Mesenchymal stem cell (in vitro differentiated cells and primary cell): ENCODE results near the gene GGN.
"Not testable (repeated sequence)": the region's sequence is repeated elsewhere in the genome, so short reads cannot be mapped to it uniquely, and the experiment has no call there.

Source experiments
- DNase-seq: peaks from one replicate; pipeline ENCODE4 v3.0.0-alpha.2; 2013
- H2AFZ ChIP-seq: one replicate; pipeline ENCODE4 v1.6.1; 2013; ENCODE audit warnings: low read depth, mild to moderate bottlenecking, control low read depth, inconsistent platforms, low read length, moderate library complexity
- H2AK5ac ChIP-seq: 2 replicates; pipeline ENCODE4 v1.6.1; 2013; ENCODE audit warnings: low read length, moderate library complexity, mild to moderate bottlenecking, inconsistent platforms; ENCODE audit not compliant: severe bottlenecking
- H2BK120ac ChIP-seq: one replicate; pipeline ENCODE4 v1.6.1; 2013; ENCODE audit warnings: low read depth, mild to moderate bottlenecking, inconsistent platforms, low read length, moderate library complexity
- H2BK12ac ChIP-seq, 2 experiments: one replicate each; pipeline ENCODE4 v1.6.1; 2013; ENCODE audit warnings: inconsistent platforms in 2 of 2, low read length in 2 of 2, mild to moderate bottlenecking in 2 of 2, moderate library complexity in 2 of 2, control low read depth in 1 of 2
- H2BK15ac ChIP-seq: one replicate; pipeline ENCODE4 v1.6.1; 2013; ENCODE audit warnings: mild to moderate bottlenecking, low read depth, inconsistent platforms; ENCODE audit not compliant: poor library complexity, severe bottlenecking
- H2BK5ac ChIP-seq: 2 replicates; pipeline ENCODE4 v1.6.1; 2013; ENCODE audit warnings: low read depth, mild to moderate bottlenecking, low read length, control low read depth, inconsistent platforms; ENCODE audit not compliant: poor library complexity, severe bottlenecking
- H3K14ac ChIP-seq, 2 experiments: one replicate each; pipeline ENCODE4 v1.6.1; 2013; ENCODE audit warnings: inconsistent platforms in 2 of 2, low read length in 2 of 2, control low read depth in 1 of 2, mild to moderate bottlenecking in 1 of 2, moderate library complexity in 1 of 2
- H3K18ac ChIP-seq, 2 experiments: one replicate each; pipeline ENCODE4 v1.6.1; 2013; ENCODE audit warnings: inconsistent platforms in 2 of 2, low read length in 2 of 2, control low read depth in 1 of 2, low read depth in 1 of 2, mild to moderate bottlenecking in 1 of 2
- H3K23ac ChIP-seq, 2 experiments: one replicate each; pipeline ENCODE4 v1.6.1; 2013; ENCODE audit warnings: inconsistent platforms in 2 of 2, low read length in 2 of 2, mild to moderate bottlenecking in 2 of 2, moderate library complexity in 2 of 2, control low read depth in 1 of 2
- H3K27ac ChIP-seq: 2 replicates; pipeline ENCODE4 v1.5.1; 2013; ENCODE audit warnings: mild to moderate bottlenecking, moderate library complexity, low read length, control low read depth, inconsistent platforms; ENCODE audit not compliant: poor library complexity, severe bottlenecking
- H3K27me3 ChIP-seq, 2 experiments: 2 replicates each; pipeline versions ENCODE4 v1.6.1 to v1.7.0; 2013; ENCODE audit warnings: low read length in 2 of 2, mild to moderate bottlenecking in 2 of 2, moderate library complexity in 2 of 2, control low read depth in 1 of 2, inconsistent platforms in 1 of 2; ENCODE audit not compliant: control insufficient read depth in 1 of 2, insufficient read depth in 1 of 2
- H3K36me3 ChIP-seq, 2 experiments: 2 replicates each; pipeline versions ENCODE4 v1.6.1 to v1.7.0; 2013; ENCODE audit warnings: low read length in 2 of 2, control low read depth in 1 of 2, inconsistent platforms in 1 of 2, low read depth in 1 of 2, mild to moderate bottlenecking in 1 of 2; ENCODE audit not compliant: insufficient read depth in 2 of 2, control insufficient read depth in 1 of 2
- H3K4ac ChIP-seq, 2 experiments: one replicate each; pipeline ENCODE4 v1.6.1; 2013; ENCODE audit warnings: inconsistent platforms in 2 of 2, low read length in 2 of 2, mild to moderate bottlenecking in 2 of 2, moderate library complexity in 2 of 2, control low read depth in 1 of 2, low read depth in 1 of 2
- H3K4me1 ChIP-seq: 2 replicates; pipeline ENCODE4 v1.6.1; 2013; ENCODE audit warnings: low read depth, low read length, control low read depth; ENCODE audit not compliant: control insufficient read depth, insufficient read depth
- H3K4me2 ChIP-seq: 2 replicates; pipeline ENCODE4 v1.6.1; 2013; ENCODE audit warnings: low read length, mild to moderate bottlenecking, inconsistent platforms; ENCODE audit not compliant: poor library complexity, severe bottlenecking
- H3K4me3 ChIP-seq, 2 experiments: 2 replicates each; pipeline versions ENCODE4 v1.5.1 to v1.7.0; 2013; ENCODE audit warnings: low read length in 2 of 2, mild to moderate bottlenecking in 2 of 2, control low read depth in 1 of 2, low read depth in 1 of 2; ENCODE audit not compliant: insufficient read depth in 1 of 2
- H3K79me1 ChIP-seq: replicated peaks from 2 replicates; pipeline ENCODE4 v1.6.1; 2013; ENCODE audit warnings: mild to moderate bottlenecking, control low read depth, low read length, inconsistent platforms; ENCODE audit not compliant: poor library complexity, severe bottlenecking
- H3K9ac ChIP-seq: 2 replicates; pipeline ENCODE4 v1.7.0; 2013; ENCODE audit warnings: mild to moderate bottlenecking, low read length, moderate library complexity
- H3K9me3 ChIP-seq: 2 replicates; pipeline ENCODE4 v1.7.0; 2013; ENCODE audit warnings: mild to moderate bottlenecking, low read length; ENCODE audit not compliant: control insufficient read depth
- H4K8ac ChIP-seq: one replicate; pipeline ENCODE4 v1.6.1; 2013; ENCODE audit warnings: inconsistent platforms, mild to moderate bottlenecking, low read length, moderate library complexity
- H4K91ac ChIP-seq: one replicate; pipeline ENCODE4 v1.6.1; 2013; ENCODE audit warnings: mild to moderate bottlenecking, low read length, inconsistent platforms
- WGBS: methylation state at CpG from one replicate; pipeline ENCODE4 v1.1.7; 2013; ENCODE audit warnings: mixed read lengths; 5-methylcytosine and 5-hydroxymethylcytosine counted together

GGN gene

DNA sequence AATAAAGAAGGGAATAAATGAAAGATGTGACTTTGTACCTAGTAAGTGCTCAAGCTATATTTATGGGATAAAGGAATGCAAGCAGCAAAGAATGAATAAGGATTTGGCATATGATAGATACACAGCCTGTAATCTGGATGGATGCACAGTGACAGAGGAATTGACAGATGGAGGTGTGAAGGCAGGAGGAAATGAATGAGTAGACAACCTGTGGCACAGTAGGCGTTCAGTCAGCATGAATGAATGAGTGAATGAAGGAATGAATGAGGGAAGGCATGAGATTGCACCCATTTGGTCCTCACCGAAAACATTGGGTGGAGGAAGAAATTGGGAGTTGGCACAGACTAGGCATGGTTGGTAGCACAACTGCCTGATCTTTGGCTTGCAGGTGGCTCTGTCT lies 18.2 kb downstream of the GGN start:
- Histone ChIP-seq H3K27me3 (peaks cover 16 to 50% of the 10 kb centered on the region in 2 experiments), H3K18ac (no peak overlapping the region), H2AK5ac (no peak overlapping the region), H2BK12ac (no peak overlapping the region), H3K14ac (no peak overlapping the region), H3K36me3 (no peaks in the 10 kb centered on the region), H4K91ac (peak overlapping the region; percentile 59), H3K4me1 (no peaks in the 10 kb centered on the region), H2AFZ (no peak overlapping the region), H3K4me2 (no peak overlapping the region), H3K4ac (no peak overlapping the region), H3K23ac (no peak overlapping the region), H3K4me3 (no peak overlapping the region), H3K9me3 (no peaks in the 10 kb centered on the region), H2BK15ac (no peak overlapping the region), H3K27ac (no peak overlapping the region), H4K8ac (no peak overlapping the region), H3K9ac (no peak overlapping the region), H2BK5ac (no peak overlapping the region), H2BK120ac (no peak overlapping the region), H3K79me1 (no peaks in the 10 kb centered on the region)
- WGBS, result 95% methylated on average over 2 of the region's 2 CpGs
- no peak for DNase-seq

- Histone ChIP-seq H3K4ac (no peak overlapping the region), H2BK5ac (no peak overlapping the region), H3K79me1 (no peaks in the 10 kb centered on the region), H2BK120ac (no peak overlapping the region), H3K18ac (no peak overlapping the region), H3K14ac (no peak overlapping the region), H3K9me3 (no peaks in the 10 kb centered on the region), H2AFZ (no peak overlapping the region), H3K9ac (no peak overlapping the region), H4K8ac (no peak overlapping the region), H3K4me2 (no peak overlapping the region), H2BK12ac (no peak overlapping the region), H4K91ac (no peak overlapping the region), H3K36me3 (no peaks in the 10 kb centered on the region), H2BK15ac (no peak overlapping the region), H3K23ac (no peak overlapping the region), H3K4me1 (peaks cover 5% of the 10 kb centered on the region), H2AK5ac (no peak overlapping the region), H3K27me3 (peaks cover 16 to 50% of the 10 kb centered on the region in 2 experiments), H3K4me3 (no peak overlapping the region), H3K27ac (no peak overlapping the region)
- DNase-seq, result no peak
- WGBS, result 87% methylated on average over 12 of the region's 12 CpGs
Observed at GRCh38 chr19:38367041-38367440, 20.8 kb downstream of the GGN start.

GRCh38 chr19:38362946-38363688 lies 24.7 kb downstream of the GGN start:
- not testable (repeated sequence) for H2BK5ac ChIP-seq, H2AK5ac ChIP-seq, H2BK15ac ChIP-seq, H3K14ac ChIP-seq, DNase-seq, H2BK120ac ChIP-seq, H3K4ac ChIP-seq, H3K36me3 ChIP-seq, H3K9me3 ChIP-seq, H4K8ac ChIP-seq, H2BK12ac ChIP-seq, H3K23ac ChIP-seq, H3K79me1 ChIP-seq, H2AFZ ChIP-seq, H3K18ac ChIP-seq, H4K91ac ChIP-seq, H3K9ac ChIP-seq, H3K27ac ChIP-seq
- Histone ChIP-seq H3K27me3 (peaks cover 39 to 64% of the 10 kb centered on the region in 2 experiments), H3K4me1 (peaks cover 13% of the 10 kb centered on the region), H3K4me3 (peak overlapping the region in 1 of 2 experiments; percentile 77), H3K4me2 (peak overlapping the region; percentile 100)
- WGBS, result 86% methylated on average over 13 of the region's 16 CpGs

DNA sequence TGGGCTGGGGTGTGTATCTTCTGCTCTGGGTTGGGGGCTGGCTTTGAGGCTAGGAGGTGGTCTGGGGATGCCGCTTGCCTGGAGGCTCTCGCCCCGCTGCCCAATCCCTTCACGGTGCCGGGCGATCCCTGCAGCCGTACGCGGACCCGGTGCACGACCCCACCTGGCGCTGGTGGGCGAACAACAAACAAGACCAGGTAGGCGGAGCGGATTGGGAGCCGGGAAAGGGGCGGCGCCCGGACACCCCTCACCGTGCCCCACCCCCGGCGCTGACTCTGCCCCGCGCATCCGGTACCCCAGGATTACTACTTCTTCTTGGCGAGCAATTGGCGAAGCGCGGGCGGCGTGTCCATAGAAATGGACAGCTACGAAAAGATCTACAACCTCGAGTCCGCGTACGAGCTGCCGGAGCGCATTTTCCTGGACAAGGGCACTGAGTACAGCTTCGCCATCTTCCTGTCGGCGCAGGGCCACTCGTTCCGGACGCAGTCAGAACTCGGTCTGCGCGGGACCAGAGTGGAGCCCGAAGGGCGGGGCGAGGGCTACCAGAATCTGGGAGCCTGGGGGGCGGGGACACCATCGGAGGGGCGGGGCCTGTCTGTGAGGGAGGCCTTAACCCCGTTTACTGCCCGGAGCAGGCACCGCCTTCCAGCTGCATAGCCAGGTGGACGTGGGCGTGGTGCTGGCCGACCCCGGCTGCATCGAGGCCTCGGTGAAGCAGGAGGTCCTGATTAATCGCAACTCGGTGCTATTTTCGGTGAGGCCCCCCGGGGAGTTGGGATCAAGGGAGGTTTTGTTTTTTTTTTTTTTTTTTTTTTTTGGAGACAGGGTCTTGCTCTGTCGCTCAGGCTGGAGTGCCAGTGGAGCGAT lies 25.5 kb downstream of the GGN start:
- WGBS, result 2% methylated on average over 68 of the region's 68 CpGs
- DNase-seq, result peak; percentile 71
- H3K4ac ChIP-seq, result no peak overlapping the region
- no peak overlapping the region for H3K23ac ChIP-seq
- no peaks in the 10 kb centered on the region for H3K79me1 ChIP-seq
- peak overlapping the region; percentile 73 to 77 for H3K4me3 ChIP-seq
- H2BK12ac ChIP-seq, result peak overlapping the region in 1 of 2 experiments; percentile 1
- H3K36me3 ChIP-seq, result no peaks in the 10 kb centered on the region
- no peak overlapping the region for H2AK5ac ChIP-seq
- no peak overlapping the region for H3K14ac ChIP-seq
- peak overlapping the region; percentile 26 for H3K27ac ChIP-seq
- H3K27me3 ChIP-seq, result peaks cover 34 to 61% of the 10 kb centered on the region in 2 experiments
- H3K4me1 ChIP-seq, result peaks cover 13% of the 10 kb centered on the region
- H3K4me2 ChIP-seq, result peak overlapping the region; percentile 100
- no peak overlapping the region for H2BK5ac ChIP-seq
- H4K91ac ChIP-seq, result no peak overlapping the region
- H2AFZ ChIP-seq, result peak overlapping the region; percentile 75
- H2BK120ac ChIP-seq, result no peak overlapping the region
- H3K9ac ChIP-seq, result peak overlapping the region; percentile 22
- H3K18ac ChIP-seq, result peak overlapping the region in 1 of 2 experiments; percentile 56
- no peak overlapping the region for H2BK15ac ChIP-seq
- no peak overlapping the region for H4K8ac ChIP-seq
- no peaks in the 10 kb centered on the region for H3K9me3 ChIP-seq
